CD8-positive, alpha-beta memory T cell (primary cell): Measurements from ENCODE around the gene DAPK3. TPM values are rescaled to one million over a fixed set of nuclear protein-coding genes. Genes with fewer than 3 reads are reported as not detected.
"Not testable (repeated sequence)": the region's sequence is repeated elsewhere in the genome, so short reads cannot be mapped to it uniquely, and the experiment has no call there.

Experiments used
- CTCF ChIA-PET: fragments of 350-600 bp; sonication (Branson Sonifier 250); formaldehyde crosslinking; loops from one replicate; lab custom pipeline; 2021; ENCODE audit warnings: antibody characterized with exemption; lab: Charles Lee
- POLR2A ChIA-PET: fragments of 350-600 bp; sonication (Branson Sonifier 250); formaldehyde crosslinking; loops from one replicate; lab custom pipeline; 2021; ENCODE audit warnings: antibody characterized with exemption; lab: Charles Lee
- DNase-seq, 5 donors: peaks; one replicate each; pipeline versions ENCODE4 v3.0.0 to v3.0.0-alpha.2; 2020 to 2022; ENCODE audit warnings: mixed read lengths in 1 of 5
- H3K27ac ChIP-seq: one replicate; pipeline ENCODE4 v1.7.0; 2013; ENCODE audit warnings: low read depth, mild to moderate bottlenecking, low read length, moderate library complexity
- H3K27me3 ChIP-seq: 2 replicates; pipeline ENCODE4 v1.7.0; 2013; ENCODE audit warnings: low read length, mild to moderate bottlenecking; ENCODE audit not compliant: insufficient read depth, poor library complexity, severe bottlenecking
- H3K36me3 ChIP-seq: 2 replicates; pipeline ENCODE4 v1.7.0; 2013; ENCODE audit warnings: mild to moderate bottlenecking, low read length, moderate library complexity; ENCODE audit not compliant: insufficient read depth
- H3K4me1 ChIP-seq: 2 replicates; pipeline ENCODE4 v1.7.0; 2013; ENCODE audit warnings: mild to moderate bottlenecking, low read length, moderate library complexity; ENCODE audit not compliant: insufficient read depth
- H3K4me3 ChIP-seq: 2 replicates; pipeline ENCODE4 v1.7.0; 2013; ENCODE audit warnings: mild to moderate bottlenecking, low read length
- H3K9me3 ChIP-seq: 2 replicates; pipeline ENCODE4 v1.7.0; 2013; ENCODE audit warnings: mild to moderate bottlenecking, low read length
- H3K27ac Mint-ChIP-seq, 8 donors: one replicate each; pipeline ENCODE4 v1.8.0; 2020 to 2021; ENCODE audit warnings: mixed read lengths in 8 of 8, mild to moderate bottlenecking in 6 of 8, inconsistent platforms in 3 of 8, moderate library complexity in 3 of 8
- H3K27me3 Mint-ChIP-seq, 2 donors: one replicate each; pipeline ENCODE4 v1.8.0; 2020 to 2021; ENCODE audit warnings: mixed read lengths in 2 of 2, mild to moderate bottlenecking in 1 of 2, moderate library complexity in 1 of 2
- H3K36me3 Mint-ChIP-seq, 3 donors: one replicate each; pipeline ENCODE4 v1.8.0; 2020 to 2021; ENCODE audit warnings: mixed read lengths in 3 of 3, inconsistent platforms in 1 of 3, mild to moderate bottlenecking in 1 of 3
- H3K4me1 Mint-ChIP-seq, 3 donors: one replicate each; pipeline ENCODE4 v1.8.0; 2020 to 2021; ENCODE audit warnings: mixed read lengths in 3 of 3, inconsistent platforms in 1 of 3, mild to moderate bottlenecking in 1 of 3
- H3K4me3 Mint-ChIP-seq, 7 donors: one replicate each; pipeline ENCODE4 v1.8.0; 2020 to 2021; ENCODE audit warnings: mixed read lengths in 7 of 7, mild to moderate bottlenecking in 6 of 7, moderate library complexity in 4 of 7, inconsistent platforms in 2 of 7
- H3K9me3 Mint-ChIP-seq, 5 donors: one replicate each; pipeline ENCODE4 v1.8.0; 2020 to 2022; ENCODE audit warnings: mixed read lengths in 5 of 5, mild to moderate bottlenecking in 3 of 5, moderate library complexity in 2 of 5, inconsistent platforms in 1 of 5
- polyA plus RNA-seq: library from polyadenylated mRNA; unstranded; fragments of 300-500 nt; fragmentation: Illumina TruSeq; gene quantifications from one replicate; pipeline ENCODE4 v1.2.3, GENCODE V29; 2021
- total RNA-seq, 2 experiments: library from RNA; stranded (reverse); gene quantifications; one replicate each; pipeline ENCODE4 v1.2.3, GENCODE V29; 2021

Gene DAPK3
- total and polyA plus RNA-seq, 3 experiments from 2014 or later = 38.5 to 44.9 (median 42.5) TPM

DNA sequence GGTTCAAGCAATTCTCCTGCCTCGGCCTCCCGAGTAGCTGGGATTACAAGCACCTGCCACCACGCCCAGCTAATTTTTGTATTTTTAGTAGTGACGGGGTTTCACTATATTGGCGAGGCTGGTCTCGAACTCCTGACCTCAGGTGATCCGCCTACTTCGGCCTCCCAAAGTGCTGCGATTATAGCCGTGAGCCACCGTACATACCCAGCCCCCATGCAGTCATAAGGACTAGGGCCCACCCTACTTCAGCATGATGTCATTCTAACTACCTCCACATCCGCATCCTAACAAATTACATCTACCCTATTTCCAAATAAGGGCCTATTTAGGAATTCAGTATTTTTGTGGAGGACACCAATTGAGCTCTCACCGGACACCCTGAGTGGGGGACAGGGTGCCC, 15.6 kb downstream of the DAPK3 start:
- CTCF ChIA-PET, H3K27me3 Mint-ChIP-seq, H3K27ac ChIP-seq, H3K36me3 ChIP-seq, H3K4me1 ChIP-seq, H3K27ac Mint-ChIP-seq, H3K4me1 Mint-ChIP-seq, H3K4me3 ChIP-seq, POLR2A ChIA-PET, DNase-seq, H3K9me3 Mint-ChIP-seq, H3K9me3 ChIP-seq, H3K27me3 ChIP-seq, H3K4me3 Mint-ChIP-seq: not testable (repeated sequence)
- peaks cover 0 to 25% (median 1%) of the 10 kb centered on the region in 3 donors for H3K36me3 Mint-ChIP-seq

- H3K4me1 ChIP-seq = no peaks in the 10 kb centered on the region
- H3K27me3 ChIP-seq = no peaks in the 10 kb centered on the region
- no peak overlapping the region for H3K27ac Mint-ChIP-seq
- ChIA-PET POLR2A (no interaction called here), CTCF (no interaction called here)
- no peak overlapping the region for H3K4me3 ChIP-seq
- H3K4me1 Mint-ChIP-seq = peaks cover 3 to 9% (median 6%) of the 10 kb centered on the region in 3 donors
- H3K27me3 Mint-ChIP-seq = no peaks in the 10 kb centered on the region
- DNase-seq = no peak
- H3K27ac ChIP-seq = no peak overlapping the region
- H3K9me3 ChIP-seq = no peaks in the 10 kb centered on the region
- peaks cover 0 to 19% (median 0%) of the 10 kb centered on the region in 3 donors for H3K36me3 Mint-ChIP-seq
- no peaks in the 10 kb centered on the region for H3K9me3 Mint-ChIP-seq
- H3K36me3 ChIP-seq = no peaks in the 10 kb centered on the region
- H3K4me3 Mint-ChIP-seq = no peak overlapping the region
Measured at GRCh38 chr19:3954107-3954506, 16.8 kb downstream of the DAPK3 start.

GRCh38 chr19:3952755-3953276, 18.1 kb downstream of the DAPK3 start:
- peak overlapping the region in 2 of 8 donors; percentile 11 to 82 for H3K27ac Mint-ChIP-seq
- H3K36me3 ChIP-seq, DNase-seq, H3K4me1 Mint-ChIP-seq, H3K27me3 Mint-ChIP-seq, H3K27me3 ChIP-seq, H3K27ac ChIP-seq, H3K4me1 ChIP-seq, H3K36me3 Mint-ChIP-seq, H3K4me3 Mint-ChIP-seq, CTCF ChIA-PET, H3K9me3 Mint-ChIP-seq, H3K9me3 ChIP-seq, H3K4me3 ChIP-seq: not testable (repeated sequence)
- POLR2A ChIA-PET = interaction anchor here (0.7 kb wide), 1 partner anchor 100 kb away, joined by 5 read pairs; no protein-coding TSS in a partner anchor

DNA sequence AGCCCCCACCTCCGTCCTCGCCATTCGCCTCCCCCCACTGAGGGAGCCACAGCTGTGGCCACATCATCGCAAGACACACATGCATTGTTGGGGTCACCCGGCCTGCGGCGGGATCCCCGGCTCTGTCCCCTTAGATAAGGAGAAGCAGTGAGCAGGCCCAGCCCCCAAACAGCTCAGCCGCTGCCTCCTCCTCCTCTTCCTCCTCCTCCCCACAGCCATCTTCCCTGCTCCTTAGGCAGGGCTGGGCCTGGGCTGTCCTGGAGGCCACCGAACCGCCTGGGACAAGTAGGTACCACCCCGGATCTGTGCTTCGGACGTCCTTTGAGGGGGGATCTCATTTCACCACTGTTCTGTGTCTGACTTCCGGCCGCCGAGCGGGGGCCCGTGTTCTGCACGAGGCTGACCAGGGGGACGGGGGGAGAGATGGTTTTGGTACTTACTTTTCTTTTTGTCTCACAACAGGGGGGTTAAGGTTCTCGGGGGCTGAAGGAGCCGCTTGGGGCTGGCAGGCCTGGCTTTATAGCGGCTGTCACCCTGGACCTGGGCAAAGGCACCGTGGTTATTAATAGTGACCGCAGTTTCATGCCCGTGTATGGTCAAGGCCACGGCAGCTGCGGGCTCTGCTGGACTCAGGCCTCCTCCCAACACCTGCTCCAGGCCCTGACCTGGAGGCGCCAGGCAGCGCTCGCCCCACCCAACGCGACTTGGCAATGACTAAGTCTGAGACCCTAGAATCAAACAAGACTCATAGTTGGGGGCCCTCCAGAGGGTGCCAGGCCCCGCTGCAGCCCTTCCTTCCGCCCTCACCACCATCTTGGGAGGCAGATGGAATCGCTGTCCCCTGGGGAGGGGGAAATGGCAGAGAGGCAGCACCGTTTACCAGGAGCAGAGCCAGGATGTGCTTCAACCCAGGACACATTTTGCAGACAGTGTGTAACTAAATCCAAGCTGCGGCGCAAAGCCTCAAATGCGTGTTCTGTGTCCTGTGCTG, 19.7 kb downstream of the DAPK3 start:
- Histone ChIP-seq H3K36me3 (no peaks in the 10 kb centered on the region), H3K9me3 (no peaks in the 10 kb centered on the region), H3K27me3 (no peaks in the 10 kb centered on the region), H3K27ac (peak overlapping the region; percentile 24), H3K4me3 (no peak overlapping the region), H3K4me1 (no peaks in the 10 kb centered on the region)
- peaks cover 0 to 3% (median 0%) of the 10 kb centered on the region in 3 donors for H3K36me3 Mint-ChIP-seq
- peaks cover 3 to 9% (median 6%) of the 10 kb centered on the region in 3 donors for H3K4me1 Mint-ChIP-seq
- H3K27me3 Mint-ChIP-seq = no peaks in the 10 kb centered on the region
- CTCF ChIA-PET = no interaction called here
- POLR2A ChIA-PET = no interaction called here
- peak overlapping the region in 7 of 8 donors; percentile 40 to 90 (median 85) for H3K27ac Mint-ChIP-seq
- no peaks in the 10 kb centered on the region for H3K9me3 Mint-ChIP-seq
- peak overlapping the region in 6 of 7 donors; percentile 41 to 90 (median 74) for H3K4me3 Mint-ChIP-seq
- DNase-seq = no peak

GRCh38 chr19:3949997-3950859, 20.7 kb downstream of the DAPK3 start:
- H3K4me3 Mint-ChIP-seq = peak overlapping the region in 3 of 7 donors; percentile 25 to 53 (median 44)
- Histone ChIP-seq H3K27me3 (no peaks in the 10 kb centered on the region), H3K36me3 (no peaks in the 10 kb centered on the region), H3K4me3 (no peak overlapping the region), H3K27ac (no peak overlapping the region), H3K4me1 (no peaks in the 10 kb centered on the region), H3K9me3 (no peaks in the 10 kb centered on the region)
- H3K27me3 Mint-ChIP-seq = no peaks in the 10 kb centered on the region
- H3K27ac Mint-ChIP-seq = peak overlapping the region in 1 of 8 donors; percentile 65
- no peaks in the 10 kb centered on the region for H3K9me3 Mint-ChIP-seq
- POLR2A ChIA-PET = no interaction called here
- H3K36me3 Mint-ChIP-seq = no peaks in the 10 kb centered on the region
- CTCF ChIA-PET = no interaction called here
- no peak for DNase-seq
- peaks cover 3 to 9% (median 6%) of the 10 kb centered on the region in 3 donors for H3K4me1 Mint-ChIP-seq

GRCh38 chr19:3949294-3949693, 21.6 kb downstream of the DAPK3 start:
- Histone ChIP-seq H3K36me3 (no peaks in the 10 kb centered on the region), H3K4me1 (no peaks in the 10 kb centered on the region), H3K9me3 (no peaks in the 10 kb centered on the region), H3K4me3 (no peak overlapping the region), H3K27ac (no peak overlapping the region), H3K27me3 (no peaks in the 10 kb centered on the region)
- Mint-ChIP-seq H3K9me3 (no peaks in the 10 kb centered on the region), H3K27me3 (no peaks in the 10 kb centered on the region), H3K36me3 (no peaks in the 10 kb centered on the region), H3K4me3 (peak overlapping the region in 1 of 7 donors; percentile 13), H3K27ac (no peak overlapping the region), H3K4me1 (peaks cover 3 to 9% (median 6%) of the 10 kb centered on the region in 3 donors)
- DNase-seq = no peak
- ChIA-PET CTCF (no interaction called here), POLR2A (no interaction called here)

GRCh38 chr19:3947316-3947933, 23.5 kb downstream of the DAPK3 start:
- H3K4me1 Mint-ChIP-seq, CTCF ChIA-PET, H3K36me3 Mint-ChIP-seq, H3K27ac ChIP-seq, H3K4me3 Mint-ChIP-seq, H3K9me3 Mint-ChIP-seq, H3K36me3 ChIP-seq, H3K4me3 ChIP-seq, DNase-seq, H3K9me3 ChIP-seq, H3K27me3 Mint-ChIP-seq, H3K4me1 ChIP-seq, H3K27ac Mint-ChIP-seq, POLR2A ChIA-PET, H3K27me3 ChIP-seq: not testable (repeated sequence)
